Neural progenitor cell (in vitro differentiated cells): ENCODE results near the gene RBM10. TPM values are rescaled to one million over a fixed set of nuclear protein-coding genes. Genes with fewer than 3 reads are reported as not detected.

Experiments used
- DNase-seq: peaks from one replicate; pipeline ENCODE4 v3.0.0-alpha.2; 2016; ENCODE audit warnings: low spot score
- H2AFZ ChIP-seq: fragments of 200-600 bp; sonication (generic); replicated peaks from 2 replicates; pipeline ENCODE4 v1.6.1; 2016; ENCODE audit warnings: antibody characterized with exemption
- H3F3A ChIP-seq: fragments of 200-600 bp; sonication (generic); 2 replicates; pipeline ENCODE4 v1.6.1; 2016; ENCODE audit warnings: antibody characterized with exemption, low read depth
- H3K27ac ChIP-seq: fragments of 200-600 bp; sonication (generic); 2 replicates; pipeline ENCODE4 v1.5.1; 2016; ENCODE audit warnings: mild to moderate bottlenecking
- H3K27me3 ChIP-seq: fragments of 200-600 bp; sonication (generic); 2 replicates; pipeline ENCODE4 v1.6.1; 2016; ENCODE audit warnings: mild to moderate bottlenecking, moderate library complexity
- H3K36me3 ChIP-seq: fragments of 200-600 bp; sonication (generic); 2 replicates; pipeline ENCODE4 v1.5.1; 2016
- H3K4me1 ChIP-seq: fragments of 200-600 bp; sonication (generic); 2 replicates; pipeline ENCODE4 v1.6.1; 2016; ENCODE audit warnings: mixed run types
- H3K4me2 ChIP-seq: fragments of 200-600 bp; sonication (generic); 2 replicates; pipeline ENCODE4 v1.6.1; 2016
- H3K4me3 ChIP-seq: fragments of 200-600 bp; sonication (generic); 2 replicates; pipeline ENCODE4 v1.5.1; 2016
- H3K79me2 ChIP-seq: fragments of 200-600 bp; sonication (generic); 2 replicates; pipeline ENCODE4 v1.6.1; 2016; ENCODE audit warnings: low read depth
- H3K9ac ChIP-seq: fragments of 200-600 bp; sonication (generic); 2 replicates; pipeline ENCODE4 v1.6.1; 2016
- H3K9me3 ChIP-seq: fragments of 200-600 bp; sonication (generic); 2 replicates; pipeline ENCODE4 v1.5.1; 2016; ENCODE audit warnings: low read depth
- H4K20me1 ChIP-seq: fragments of 200-600 bp; sonication (generic); 2 replicates; pipeline ENCODE4 v1.6.1; 2016; ENCODE audit warnings: low read depth
- H3K27ac Mint-ChIP-seq: 3 replicates; pipeline ENCODE4 v1.8.0; 2021; ENCODE audit warnings: mixed read lengths
- H3K27me3 Mint-ChIP-seq: 2 replicates; pipeline ENCODE4 v1.8.0; 2022; ENCODE audit warnings: low read depth, mild to moderate bottlenecking, inconsistent platforms, moderate library complexity, mixed read lengths; ENCODE audit not compliant: insufficient read depth
- H3K36me3 Mint-ChIP-seq: 3 replicates; pipeline ENCODE4 v1.8.0; 2021; ENCODE audit warnings: mixed read lengths
- H3K4me1 Mint-ChIP-seq: 3 replicates; pipeline ENCODE4 v1.8.0; 2021; ENCODE audit warnings: mixed read lengths
- H3K4me3 Mint-ChIP-seq: 3 replicates; pipeline ENCODE4 v1.8.0; 2021; ENCODE audit warnings: mild to moderate bottlenecking, moderate library complexity, mixed read lengths
- H3K9me3 Mint-ChIP-seq: 3 replicates; pipeline ENCODE4 v1.8.0; 2020; ENCODE audit warnings: mixed read lengths
- EZH2 ChIP-seq: fragments of 200-600 bp; sonication (generic); IDR thresholded peaks from 2 replicates; pipeline ENCODE4 v1.6.1; 2017; ENCODE audit warnings: antibody characterized with exemption, mild to moderate bottlenecking, moderate library complexity
- EZH2phosphoT487 ChIP-seq: fragments of 200-600 bp; sonication (generic); IDR thresholded peaks from 2 replicates; pipeline ENCODE4 v1.6.1; 2017; ENCODE audit warnings: antibody characterized with exemption
- total RNA-seq: library from RNA; depleted of rRNA; stranded (reverse); fragments of >200 nt; gene quantifications from 2 replicates; pipeline ENCODE4 v1.2.3, GENCODE V29; 2015; ENCODE audit warnings: low replicate concordance
- TF ChIP-seq, protein P1 (sequence below): fragments of 200-600 bp; sonication (generic); IDR thresholded peaks from 2 replicates; pipeline ENCODE4 v1.5.1; 2017; ENCODE audit warnings: antibody characterized with exemption, mild to moderate bottlenecking

RBM10 gene, protein sequence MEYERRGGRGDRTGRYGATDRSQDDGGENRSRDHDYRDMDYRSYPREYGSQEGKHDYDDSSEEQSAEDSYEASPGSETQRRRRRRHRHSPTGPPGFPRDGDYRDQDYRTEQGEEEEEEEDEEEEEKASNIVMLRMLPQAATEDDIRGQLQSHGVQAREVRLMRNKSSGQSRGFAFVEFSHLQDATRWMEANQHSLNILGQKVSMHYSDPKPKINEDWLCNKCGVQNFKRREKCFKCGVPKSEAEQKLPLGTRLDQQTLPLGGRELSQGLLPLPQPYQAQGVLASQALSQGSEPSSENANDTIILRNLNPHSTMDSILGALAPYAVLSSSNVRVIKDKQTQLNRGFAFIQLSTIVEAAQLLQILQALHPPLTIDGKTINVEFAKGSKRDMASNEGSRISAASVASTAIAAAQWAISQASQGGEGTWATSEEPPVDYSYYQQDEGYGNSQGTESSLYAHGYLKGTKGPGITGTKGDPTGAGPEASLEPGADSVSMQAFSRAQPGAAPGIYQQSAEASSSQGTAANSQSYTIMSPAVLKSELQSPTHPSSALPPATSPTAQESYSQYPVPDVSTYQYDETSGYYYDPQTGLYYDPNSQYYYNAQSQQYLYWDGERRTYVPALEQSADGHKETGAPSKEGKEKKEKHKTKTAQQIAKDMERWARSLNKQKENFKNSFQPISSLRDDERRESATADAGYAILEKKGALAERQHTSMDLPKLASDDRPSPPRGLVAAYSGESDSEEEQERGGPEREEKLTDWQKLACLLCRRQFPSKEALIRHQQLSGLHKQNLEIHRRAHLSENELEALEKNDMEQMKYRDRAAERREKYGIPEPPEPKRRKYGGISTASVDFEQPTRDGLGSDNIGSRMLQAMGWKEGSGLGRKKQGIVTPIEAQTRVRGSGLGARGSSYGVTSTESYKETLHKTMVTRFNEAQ
- 26.5 and 65.9 TPM in 2 replicates for total RNA-seq

DNA sequence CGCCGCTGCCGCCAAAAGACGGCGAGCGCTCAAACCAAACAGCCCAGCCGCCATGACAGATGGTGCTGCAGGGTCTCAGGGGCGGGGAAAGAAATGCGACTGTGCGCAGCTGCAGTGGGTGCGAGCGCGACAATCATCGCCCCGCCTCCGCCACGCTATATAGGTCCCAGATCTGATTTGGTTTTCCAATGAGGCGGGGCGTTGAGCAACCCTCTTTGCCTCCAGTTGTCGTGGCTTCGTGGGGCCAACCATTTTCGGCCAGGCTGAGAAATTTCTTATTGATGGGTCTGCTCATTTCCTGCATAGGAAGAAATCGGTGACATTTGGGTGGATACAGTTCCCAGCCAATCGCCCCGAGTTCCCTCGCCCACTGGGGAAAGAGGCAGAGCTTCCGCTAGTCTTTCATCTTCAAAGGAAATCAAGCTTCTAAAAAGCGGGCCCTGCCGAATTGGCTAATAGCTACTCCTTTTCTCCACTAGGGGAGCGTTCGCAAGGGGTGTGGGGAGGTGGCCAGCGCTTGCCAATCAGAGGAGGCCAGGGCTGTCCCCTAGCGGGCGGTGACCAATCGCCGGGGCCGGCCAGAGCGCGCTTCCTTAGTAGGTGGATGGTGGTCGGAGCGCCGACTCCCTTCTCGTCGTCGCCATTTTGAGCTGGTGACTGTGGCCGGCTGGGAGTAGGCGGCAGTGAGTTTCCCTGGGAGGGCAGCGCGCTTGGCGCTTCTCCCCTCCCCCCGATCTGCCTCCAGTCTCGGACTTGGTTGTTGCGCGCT lies at the start of gene RBM10, which contains the start of gene NDUFB11:
Gene RBM10, plus strand, starts transcription at position 596 of the 769 bp plus-strand sequence. CDS start 2,261 bp downstream, outside the sequence.
Gene NDUFB11, minus strand, starts transcription at position 77 of the 769 bp plus-strand sequence. Its CDS starts 23 bp downstream, at position 54.
- Histone ChIP-seq H3K4me3 (peak within 1 kb of the TSS; percentile 61), H3K27ac (peak within 1 kb of the TSS; percentile 87), H2AFZ (peak within 1 kb of the TSS; percentile 19), H3K4me1 (no peaks in the 10 kb centered on the region), H4K20me1 (peaks cover 34% of the 10 kb centered on the region), H3K9ac (peak within 1 kb of the TSS; percentile 72), H3K79me2 (peaks cover 66% of the 10 kb centered on the region), H3K4me2 (peak within 1 kb of the TSS; percentile 71), H3K27me3 (no peaks in the 10 kb centered on the region), H3K36me3 (no peaks in the 10 kb centered on the region), H3F3A (peaks cover 3% of the 10 kb centered on the region), H3K9me3 (no peaks in the 10 kb centered on the region)
- Mint-ChIP-seq H3K4me1 (no peaks in the 10 kb centered on the region), H3K27me3 (peaks cover 6% of the 10 kb centered on the region), H3K36me3 (peaks cover 15% of the 10 kb centered on the region), H3K9me3 (peaks cover 19% of the 10 kb centered on the region), H3K27ac (peak within 1 kb of the TSS; percentile 94), H3K4me3 (peak within 1 kb of the TSS; percentile 91)
- peak; percentile 95 for DNase-seq
- TF ChIP-seq, protein P1, sequence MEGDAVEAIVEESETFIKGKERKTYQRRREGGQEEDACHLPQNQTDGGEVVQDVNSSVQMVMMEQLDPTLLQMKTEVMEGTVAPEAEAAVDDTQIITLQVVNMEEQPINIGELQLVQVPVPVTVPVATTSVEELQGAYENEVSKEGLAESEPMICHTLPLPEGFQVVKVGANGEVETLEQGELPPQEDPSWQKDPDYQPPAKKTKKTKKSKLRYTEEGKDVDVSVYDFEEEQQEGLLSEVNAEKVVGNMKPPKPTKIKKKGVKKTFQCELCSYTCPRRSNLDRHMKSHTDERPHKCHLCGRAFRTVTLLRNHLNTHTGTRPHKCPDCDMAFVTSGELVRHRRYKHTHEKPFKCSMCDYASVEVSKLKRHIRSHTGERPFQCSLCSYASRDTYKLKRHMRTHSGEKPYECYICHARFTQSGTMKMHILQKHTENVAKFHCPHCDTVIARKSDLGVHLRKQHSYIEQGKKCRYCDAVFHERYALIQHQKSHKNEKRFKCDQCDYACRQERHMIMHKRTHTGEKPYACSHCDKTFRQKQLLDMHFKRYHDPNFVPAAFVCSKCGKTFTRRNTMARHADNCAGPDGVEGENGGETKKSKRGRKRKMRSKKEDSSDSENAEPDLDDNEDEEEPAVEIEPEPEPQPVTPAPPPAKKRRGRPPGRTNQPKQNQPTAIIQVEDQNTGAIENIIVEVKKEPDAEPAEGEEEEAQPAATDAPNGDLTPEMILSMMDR: peak; percentile 57
- no peak for TF ChIP-seq EZH2phosphoT487

GRCh38 chrX:47097018-47097417 lies 48.0 kb upstream of the RBM10 start:
- no peak for TF ChIP-seq EZH2
- TF ChIP-seq, protein P1: no peak
- no peak for TF ChIP-seq EZH2phosphoT487
- H3F3A ChIP-seq: no peaks in the 10 kb centered on the region
- no peak overlapping the region for H2AFZ ChIP-seq
- H4K20me1 ChIP-seq: no peaks in the 10 kb centered on the region
- H3K4me3 Mint-ChIP-seq: no peak overlapping the region
- no peaks in the 10 kb centered on the region for H3K36me3 ChIP-seq
- H3K27me3 ChIP-seq: no peaks in the 10 kb centered on the region
- DNase-seq: no peak
- H3K4me2 ChIP-seq: no peak overlapping the region
- no peaks in the 10 kb centered on the region for H3K9me3 ChIP-seq
- no peak overlapping the region for H3K27ac ChIP-seq
- H3K4me3 ChIP-seq: no peak overlapping the region
- no peak overlapping the region for H3K9ac ChIP-seq
- no peaks in the 10 kb centered on the region for H3K4me1 ChIP-seq
- no peaks in the 10 kb centered on the region for H3K36me3 Mint-ChIP-seq
- no peaks in the 10 kb centered on the region for H3K79me2 ChIP-seq
- H3K27ac Mint-ChIP-seq: no peak overlapping the region
- peaks cover 2% of the 10 kb centered on the region for H3K27me3 Mint-ChIP-seq
- peaks cover 13% of the 10 kb centered on the region for H3K9me3 Mint-ChIP-seq
- H3K4me1 Mint-ChIP-seq: no peaks in the 10 kb centered on the region

DNA sequence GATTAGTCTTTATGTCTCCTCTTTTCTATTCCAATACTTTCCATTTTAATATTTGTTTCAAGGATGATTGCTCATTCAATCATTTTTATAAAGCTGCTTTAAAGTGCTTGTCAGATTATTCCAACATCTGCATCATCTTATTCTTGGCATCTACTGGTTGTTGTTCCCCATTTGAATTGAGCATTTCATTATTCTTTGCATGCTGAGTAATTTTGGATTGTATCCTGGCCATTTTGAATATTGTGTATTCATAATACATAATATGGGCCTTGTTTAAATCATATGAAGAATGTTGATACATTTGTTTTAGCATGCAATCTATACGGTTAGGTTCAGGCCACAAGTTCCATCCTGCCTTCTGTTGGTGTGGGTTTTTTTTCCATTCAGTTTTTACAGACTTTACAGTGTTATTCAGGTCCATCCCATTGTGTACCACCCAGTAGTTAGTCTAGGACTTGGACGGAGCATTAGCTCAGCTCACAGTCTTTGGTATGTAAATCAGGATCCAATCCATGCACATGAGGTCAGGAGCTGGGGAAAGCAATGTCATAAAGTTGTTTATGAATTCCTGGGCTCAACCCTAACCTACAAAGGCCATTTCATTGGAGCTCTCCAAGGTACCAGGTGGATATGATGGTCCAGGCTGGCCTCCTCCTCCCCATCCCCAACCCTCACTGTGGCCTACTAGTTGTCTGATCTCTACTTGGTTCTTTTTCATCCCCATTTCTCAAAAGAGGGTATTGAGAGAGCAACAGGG lies 46.5 kb upstream of the RBM10 start:
- H3K4me1 ChIP-seq: no peaks in the 10 kb centered on the region
- peaks cover 2% of the 10 kb centered on the region for H3K27me3 Mint-ChIP-seq
- H3K27me3 ChIP-seq: no peaks in the 10 kb centered on the region
- no peaks in the 10 kb centered on the region for H3K79me2 ChIP-seq
- no peak overlapping the region for H3K4me3 Mint-ChIP-seq
- no peak overlapping the region for H3K27ac ChIP-seq
- no peaks in the 10 kb centered on the region for H3K36me3 ChIP-seq
- H3K36me3 Mint-ChIP-seq: no peaks in the 10 kb centered on the region
- no peaks in the 10 kb centered on the region for H3K9me3 ChIP-seq
- no peak for TF ChIP-seq EZH2phosphoT487
- TF ChIP-seq, protein P1: no peak
- TF ChIP-seq EZH2: no peak
- peaks cover 15% of the 10 kb centered on the region for H3K9me3 Mint-ChIP-seq
- no peak overlapping the region for H3K4me2 ChIP-seq
- no peaks in the 10 kb centered on the region for H3K4me1 Mint-ChIP-seq
- H3K27ac Mint-ChIP-seq: no peak overlapping the region
- no peak overlapping the region for H2AFZ ChIP-seq
- no peaks in the 10 kb centered on the region for H3F3A ChIP-seq
- no peak overlapping the region for H3K9ac ChIP-seq
- H3K4me3 ChIP-seq: no peak overlapping the region
- H4K20me1 ChIP-seq: no peaks in the 10 kb centered on the region
- no peak for DNase-seq
